Subcutaneous abdominal adipose tissue (tissue), 5 donors: ENCODE data around the gene GLUL.
"Not testable (repeated sequence)": the region's sequence is repeated elsewhere in the genome, so short reads cannot be mapped to it uniquely, and the experiment has no call there.

ENCODE experiments used
- H3K27ac ChIP-seq: one replicate; pipeline ENCODE4 v1.7.0; 2013; ENCODE audit warnings: low read depth, mild to moderate bottlenecking, inconsistent platforms, low read length, moderate library complexity
- H3K27me3 ChIP-seq, 5 donors: one replicate each; pipeline ENCODE4 v1.7.0; 2013; ENCODE audit warnings: low read length in 5 of 5, inconsistent platforms in 1 of 5; ENCODE audit not compliant: control insufficient read depth in 5 of 5, insufficient read depth in 4 of 5
- H3K36me3 ChIP-seq, 5 donors: one replicate each; pipeline ENCODE4 v1.7.0; 2013; ENCODE audit warnings: low read length in 5 of 5; ENCODE audit not compliant: control insufficient read depth in 5 of 5, insufficient read depth in 5 of 5
- H3K4me1 ChIP-seq, 5 donors: one replicate each; pipeline ENCODE4 v1.7.0; 2013; ENCODE audit warnings: low read length in 5 of 5, mild to moderate bottlenecking in 3 of 5, moderate library complexity in 1 of 5; ENCODE audit not compliant: control insufficient read depth in 5 of 5, insufficient read depth in 5 of 5
- H3K4me3 ChIP-seq, 5 donors: one replicate each; pipeline ENCODE4 v1.7.0; 2013; ENCODE audit warnings: low read length in 5 of 5, low read depth in 1 of 5
- H3K9ac ChIP-seq, 5 donors: one replicate each; pipeline ENCODE4 v1.7.0; 2013; ENCODE audit warnings: low read length in 5 of 5, mild to moderate bottlenecking in 4 of 5, moderate library complexity in 3 of 5
- H3K9me3 ChIP-seq, 5 donors: one replicate each; pipeline ENCODE4 v1.7.0; 2013; ENCODE audit warnings: low read length in 5 of 5; ENCODE audit not compliant: control insufficient read depth in 5 of 5
- donor health status: healthy.
- donor health status: healthy.
- donor health status: healthy.
- donor health status: healthy.
- donor health status: healthy.

Gene GLUL

GRCh38 chr1:182333071-182333571 is 58.5 kb downstream of the GLUL start:
- H3K4me1 ChIP-seq: peaks cover 4 to 18% (median 12%) of the 10 kb centered on the region in 5 donors
- not testable (repeated sequence) for H3K9ac ChIP-seq, H3K9me3 ChIP-seq, H3K4me3 ChIP-seq, H3K27me3 ChIP-seq, H3K36me3 ChIP-seq, H3K27ac ChIP-seq

- Histone ChIP-seq H3K27me3 (no peaks in the 10 kb centered on the region), H3K4me1 (peaks cover 0 to 12% (median 6%) of the 10 kb centered on the region in 5 donors), H3K9ac (no peak overlapping the region), H3K9me3 (no peaks in the 10 kb centered on the region), H3K27ac (no peak overlapping the region), H3K4me3 (no peak overlapping the region), H3K36me3 (no peaks in the 10 kb centered on the region)
Observed at GRCh38 chr1:182332261-182333060, 59.1 kb downstream of the GLUL start.
